DMS153 treated with DMSO at 0.1 percent for 48 hours (cell line): Measurements from ENCODE around the gene TMEM164.

ENCODE experiments used
- DNase-seq: peaks from one replicate; lab custom pipeline; 2025; ENCODE audit not compliant: unreplicated experiment; lab: John Stamatoyannopoulos, UW

The TMEM164 gene

GRCh38 chrX:110062919-110063318 lies 60.0 kb downstream of the TMEM164 start:
- no peak for DNase-seq

- no peak for DNase-seq
Measured at GRCh38 chrX:110066488-110067225, 63.7 kb downstream of the TMEM164 start.

- no peak for DNase-seq
Measured at GRCh38 chrX:110070970-110071369, 68.1 kb downstream of the TMEM164 start.

GRCh38 chrX:110081320-110081719 lies 78.4 kb downstream of the TMEM164 start:
- no peak for DNase-seq

- no peak for DNase-seq
Measured at GRCh38 chrX:110081740-110082139, 78.8 kb downstream of the TMEM164 start.

- no peak for DNase-seq
Measured at GRCh38 chrX:110082161-110082560, 79.2 kb downstream of the TMEM164 start.

GRCh38 chrX:110086162-110086915 lies 83.4 kb downstream of the TMEM164 start:
- no peak for DNase-seq

- DNase-seq = no peak
Measured at GRCh38 chrX:110086916-110087484, 84.1 kb downstream of the TMEM164 start.

- DNase-seq = no peak
Measured at GRCh38 chrX:110087485-110088356, 84.8 kb downstream of the TMEM164 start.

- DNase-seq = no peak
Measured at GRCh38 chrX:110089656-110090403, 86.9 kb downstream of the TMEM164 start.

- peak; percentile 31 for DNase-seq
Measured at GRCh38 chrX:110097920-110098319, 95.0 kb downstream of the TMEM164 start.

GRCh38 chrX:110103344-110103743 lies 100.4 kb downstream of the TMEM164 start:
- no peak for DNase-seq

GRCh38 chrX:110104078-110104477 lies 101.2 kb downstream of the TMEM164 start:
- no peak for DNase-seq

- DNase-seq = no peak
Measured at GRCh38 chrX:110108381-110108821, 105.5 kb downstream of the TMEM164 start.

- no peak for DNase-seq
Measured at GRCh38 chrX:110114260-110114776, 111.4 kb downstream of the TMEM164 start.

GRCh38 chrX:110116066-110116980 lies 113.4 kb downstream of the TMEM164 start:
- no peak for DNase-seq

- no peak for DNase-seq
Measured at GRCh38 chrX:110118530-110118929, 115.6 kb downstream of the TMEM164 start.

- DNase-seq = no peak
Measured at GRCh38 chrX:110119480-110119879, 116.6 kb downstream of the TMEM164 start.

GRCh38 chrX:110120025-110120424 lies 117.1 kb downstream of the TMEM164 start:
- DNase-seq = no peak
